ENCODE measurements around the gene RNF41.
A peak's percentile ranks its signal among the peaks of the same experiment; 100 is the strongest.

GRCh38 chr12:56189099-56189917 is 32.4 kb downstream of the RNF41 start, which contains the start of gene SMARCC2:
- peak; percentile 70 to 81 (median 71) for TF ChIP-seq CTCF (IDR thresholded peaks at IDR 0.05)
- no peak for TF ChIP-seq POLR2A (IDR thresholded peaks at IDR 0.05; ENCODE audit: low read depth)
